K562 (cell line): ENCODE data around the gene SFXN3. TPM values are rescaled to one million over a fixed set of nuclear protein-coding genes. Genes with fewer than 3 reads are reported as not detected.
"Not testable (repeated sequence)": the region's sequence is repeated elsewhere in the genome, so short reads cannot be mapped to it uniquely, and the experiment has no call there.

Experiments
- ATAC-seq: fragments of 200-7000 bp; cut with Tn5 transposase; 3 replicates; pipeline ENCODE4 v1.9.1; 2020; ENCODE audit warnings: moderate library complexity
- BruUV-seq: library from RNA; stranded (reverse); fragments of 400-500 nt; replicated peaks from 2 replicates; lab custom pipeline; 2021; lab: Mats Ljungman, UMichigan
- CTCF ChIA-PET: fragments of 300-600 bp; formaldehyde crosslinking; extraction: SDS; loops from one replicate; lab custom pipeline; 2021; ENCODE audit warnings: low intra/inter-chr PET ratio; lab: Yijun Ruan, JAX
- POLR2A ChIA-PET: fragments of 300-600, 350-650 bp; sonication (Branson Sonifier 250); formaldehyde crosslinking; extraction: SDS; loops from one replicate; lab custom pipeline; 2021; ENCODE audit warnings: antibody characterized with exemption, inconsistent platforms; lab: Yijun Ruan, JAX
- DNase-seq, 4 experiments: peaks; one replicate each; pipeline versions ENCODE4 v3.0.0 to v3.0.0-alpha.2; 2011 to 2018; ENCODE audit warnings: low spot score in 3 of 4, mixed read lengths in 3 of 4; ENCODE audit errors: extremely low read depth in 1 of 4
- FAIRE-seq: peaks from 2 replicates; lab custom pipeline; 2011; peaks lifted over from hg19 to GRCh38; lab: Jason Lieb, UNC
- H2AFZ ChIP-seq: 2 replicates; pipeline ENCODE4 v1.6.0; 2011; ENCODE audit warnings: low read depth, low read length, control low read depth, inconsistent platforms
- H3K27ac ChIP-seq: fragments of 200-600 bp; 3 replicates; pipeline ENCODE4 v1.8.0; 2011; ENCODE audit warnings: low read depth, mild to moderate bottlenecking, control low read depth, inconsistent platforms, low read length, moderate library complexity, mixed read lengths; ENCODE audit errors: extremely low read depth
- H3K27me3 ChIP-seq, 2 experiments: fragments of 300-600 bp in 1 of 2; 2 replicates in 1 of 2; 3 replicates in 1 of 2; pipeline versions ENCODE4 v1.6.0 to v1.8.0; 2011; ENCODE audit warnings: inconsistent platforms in 2 of 2, low read length in 2 of 2, mild to moderate bottlenecking in 1 of 2, mixed read lengths in 1 of 2, moderate library complexity in 1 of 2; ENCODE audit not compliant: control insufficient read depth in 2 of 2, insufficient read depth in 2 of 2
- H3K36me3 ChIP-seq: fragments of 300-600 bp; 3 replicates; pipeline ENCODE4 v1.8.0; 2011; ENCODE audit warnings: mild to moderate bottlenecking, low read length, inconsistent platforms; ENCODE audit not compliant: control insufficient read depth, insufficient read depth
- H3K4me1 ChIP-seq, 2 experiments: fragments of 200-600 bp in 1 of 2; replicated peaks in 1 of 2; 2 replicates in 1 of 2; 3 replicates in 1 of 2; pipeline versions ENCODE4 v1.5.1 to v1.8.0; 2011; ENCODE audit warnings: inconsistent platforms in 2 of 2, low read length in 2 of 2, mild to moderate bottlenecking in 1 of 2, mixed read lengths in 1 of 2, moderate library complexity in 1 of 2; ENCODE audit not compliant: control insufficient read depth in 2 of 2, insufficient read depth in 2 of 2
- H3K4me2 ChIP-seq: 2 replicates; pipeline ENCODE4 v1.6.1; 2011; ENCODE audit warnings: low read length, control low read depth, inconsistent platforms, mixed read lengths; ENCODE audit not compliant: insufficient read depth
- H3K4me3 ChIP-seq: fragments of 200-600 bp; sonication (generic), shearing (Covaris generic); 2 replicates; pipeline ENCODE4 v1.5.1; 2016; ENCODE audit warnings: control low read depth, inconsistent platforms
- H3K79me2 ChIP-seq: fragments of 200-600 bp; 3 replicates; pipeline ENCODE4 v1.8.0; 2011; ENCODE audit warnings: low read length, inconsistent platforms; ENCODE audit not compliant: control insufficient read depth, insufficient read depth
- H3K9ac ChIP-seq, 2 experiments: 2 replicates each; pipeline versions ENCODE4 v1.6.0 to v1.6.1; 2011; ENCODE audit warnings: low read depth in 2 of 2, low read length in 2 of 2, control low read depth in 1 of 2, inconsistent platforms in 1 of 2, mild to moderate bottlenecking in 1 of 2, mixed read lengths in 1 of 2; ENCODE audit not compliant: insufficient read depth in 1 of 2
- H3K9me1 ChIP-seq: one replicate; pipeline ENCODE4 v1.6.0; 2011; ENCODE audit warnings: inconsistent platforms, mild to moderate bottlenecking, low read length, moderate library complexity; ENCODE audit not compliant: control insufficient read depth, insufficient read depth
- H3K9me3 ChIP-seq: replicated peaks from 2 replicates; pipeline ENCODE4 v1.5.1; 2011; ENCODE audit warnings: low read depth, low read length, inconsistent platforms; ENCODE audit not compliant: control insufficient read depth, insufficient read depth
- H4K20me1 ChIP-seq: replicated peaks from 2 replicates; pipeline ENCODE4 v1.6.1; 2011; ENCODE audit warnings: low read length, inconsistent platforms, mixed read lengths; ENCODE audit not compliant: control insufficient read depth, insufficient read depth
- ARID1B ChIP-seq: fragments of 450-650 bp; IDR thresholded peaks from 2 replicates; pipeline ENCODE4 v1.6.1; 2016; ENCODE audit warnings: antibody characterized with exemption, mild to moderate bottlenecking, inconsistent platforms
- CBFA2T2 ChIP-seq: fragments of 450-650 bp; conservative IDR thresholded peaks from 2 replicates; pipeline ENCODE4 v1.6.1; 2017; ENCODE audit warnings: mild to moderate bottlenecking
- CBFA2T3 ChIP-seq: fragments of 450-650 bp; IDR thresholded peaks from 2 replicates; pipeline ENCODE4 v1.6.1; 2017
- CTBP1 ChIP-seq: fragments of 450-650 bp; IDR thresholded peaks from 2 replicates; pipeline ENCODE4 v1.6.1; 2016; ENCODE audit warnings: borderline replicate concordance
- DMBX1 ChIP-seq: fragments of 250-450 bp; sonication (Bioruptor Pico); IDR thresholded peaks from 2 replicates; pipeline ENCODE4 v1.8.0; 2022; ENCODE audit warnings: inconsistent platforms, mild to moderate bottlenecking, moderate library complexity, borderline replicate concordance
- KDM1A ChIP-seq, 2 experiments: fragments of 450-650 bp; IDR thresholded peaks; 2 replicates each; pipeline ENCODE4 v1.6.1; 2016; ENCODE audit warnings: mild to moderate bottlenecking in 2 of 2
- PTRF ChIP-seq: fragments of 450-650 bp; IDR thresholded peaks from 2 replicates; pipeline ENCODE4 v1.6.1; 2016; ENCODE audit warnings: mild to moderate bottlenecking, missing genetic modification characterization, missing compliant biosample characterization
- TAL1 ChIP-seq: fragments of 450-650 bp; IDR thresholded peaks from 2 replicates; pipeline ENCODE4 v1.6.1; 2016; ENCODE audit warnings: mild to moderate bottlenecking
- WGBS: fragments of 100-300 bp; shearing (Covaris generic); methylation state at CpG from one replicate; pipeline ENCODE4 v1.1.6; 2016; ENCODE audit warnings: low coverage, mixed read lengths; ENCODE audit not compliant: insufficient coverage; ENCODE audit errors: missing lambda C conversion rate; 5-methylcytosine and 5-hydroxymethylcytosine counted together
- in situ Hi-C: fragments of 300-500 bp; cut with MboI; formaldehyde crosslinking; loops from 4 replicates; pipeline ENCODE4 v1.15.0; 2018; ENCODE audit warnings: inconsistent platforms, mixed read lengths
- intact Hi-C: fragments of 100-400 bp; cut with micrococcal nuclease; formaldehyde crosslinking; loops from 2 replicates; pipeline ENCODE4 v1.14.2; 2022
- polyA plus RNA-seq, 8 experiments: library from polyadenylated mRNA; depleted of rRNA in 4 of 8; stranded (reverse) in 5 of 8; unstranded in 3 of 8; fragments of >200 nt; fragmentation: Nextera tagmentation in 2 of 8; fragmentation: Illumina TruSeq in 1 of 8; extraction: Ambion mirVana in 2 of 8; extraction: Trizol in 1 of 8; gene quantifications; 2 replicates each; pipeline versions ENCODE4 v1.2.1 to v1.2.3, GENCODE V29; 2011 to 2014; ENCODE audit warnings: inconsistent platforms in 1 of 8, missing spikeins in 1 of 8
- total RNA-seq, 7 experiments: library from RNA; depleted of rRNA in 6 of 7; stranded (reverse); fragments of >200 nt in 6 of 7; fragmentation: Illumina TruSeq in 2 of 7; extraction: Trizol in 2 of 7; gene quantifications; 2 replicates each; pipeline versions ENCODE4 v1.2.1 to v1.2.3, GENCODE V29; 2011 to 2021; ENCODE audit warnings: low replicate concordance in 1 of 7
- TF ChIP-seq, protein P1 (sequence below): sonication (generic); formaldehyde crosslinking; IDR thresholded peaks from 2 replicates; pipeline ENCODE4 v1.8.0; 2022; ENCODE audit warnings: mild to moderate bottlenecking, missing genetic modification reagents, borderline replicate concordance
- TF ChIP-seq, protein P2 (sequence below), 2 experiments: fragments of 250-450 bp in 1 of 2; fragments of 450-650 bp in 1 of 2; sonication (Bioruptor Pico) in 1 of 2; IDR thresholded peaks; 2 replicates each; pipeline versions ENCODE4 v1.6.1 to v1.8.0; 2016 to 2021; ENCODE audit warnings: mild to moderate bottlenecking in 2 of 2, moderate library complexity in 2 of 2, missing compliant biosample characterization in 1 of 2, missing genetic modification characterization in 1 of 2
- TF ChIP-seq, protein P3 (sequence below): fragments of 250-450 bp; sonication (Bioruptor Pico); IDR thresholded peaks from 2 replicates; pipeline ENCODE4 v1.4.0; 2020

SFXN3 gene
- total and polyA plus RNA-seq, 9 of the 15 experiments (the other 6 are each of a cell fraction or from before 2014, with no cell fraction given): 0.24 to 4.6 (median 0.86) TPM

DNA sequence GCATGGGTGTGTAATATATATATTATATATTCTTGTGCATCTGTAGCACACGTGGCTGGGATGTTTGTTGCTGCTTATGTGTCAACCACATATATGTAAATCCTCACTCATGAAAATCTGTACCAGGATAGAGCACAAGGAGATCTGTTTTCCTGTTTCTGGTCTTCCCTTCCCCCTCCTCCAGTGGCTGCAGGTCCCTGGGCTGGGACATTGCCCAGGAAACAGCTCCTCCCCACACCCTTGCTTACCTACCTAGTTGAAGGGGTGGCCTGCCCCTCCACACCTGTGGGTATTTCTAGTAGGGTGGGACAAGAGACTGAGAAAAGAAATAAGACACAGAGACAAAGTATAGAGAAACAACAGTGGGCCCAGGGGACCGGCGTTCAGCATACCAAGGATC, 2.2 kb downstream of the SFXN3 start:
- H3K4me3 ChIP-seq: no peak overlapping the region
- H3K27ac ChIP-seq: no peak overlapping the region
- no peak for FAIRE-seq
- WGBS: 10% methylated on average over 1 of the region's 3 CpGs
- no peak for ATAC-seq
- H3K4me2 ChIP-seq: no peak overlapping the region
- no peaks in the 10 kb centered on the region for H3K79me2 ChIP-seq
- DNase-seq: no peak
- ChIA-PET POLR2A (no interaction called here), CTCF (no interaction called here)
- H3K9ac ChIP-seq: no peak overlapping the region
- H2AFZ ChIP-seq: no peak overlapping the region
- in situ Hi-C loops: no loop called here
- no peaks in the 10 kb centered on the region for H4K20me1 ChIP-seq
- intact Hi-C loops: loop anchor here (5.0 to 10.0 kb wide), 2 partner anchors 34 to 412 kb away; no protein-coding TSS in a partner anchor
- TF ChIP-seq, protein P1, sequence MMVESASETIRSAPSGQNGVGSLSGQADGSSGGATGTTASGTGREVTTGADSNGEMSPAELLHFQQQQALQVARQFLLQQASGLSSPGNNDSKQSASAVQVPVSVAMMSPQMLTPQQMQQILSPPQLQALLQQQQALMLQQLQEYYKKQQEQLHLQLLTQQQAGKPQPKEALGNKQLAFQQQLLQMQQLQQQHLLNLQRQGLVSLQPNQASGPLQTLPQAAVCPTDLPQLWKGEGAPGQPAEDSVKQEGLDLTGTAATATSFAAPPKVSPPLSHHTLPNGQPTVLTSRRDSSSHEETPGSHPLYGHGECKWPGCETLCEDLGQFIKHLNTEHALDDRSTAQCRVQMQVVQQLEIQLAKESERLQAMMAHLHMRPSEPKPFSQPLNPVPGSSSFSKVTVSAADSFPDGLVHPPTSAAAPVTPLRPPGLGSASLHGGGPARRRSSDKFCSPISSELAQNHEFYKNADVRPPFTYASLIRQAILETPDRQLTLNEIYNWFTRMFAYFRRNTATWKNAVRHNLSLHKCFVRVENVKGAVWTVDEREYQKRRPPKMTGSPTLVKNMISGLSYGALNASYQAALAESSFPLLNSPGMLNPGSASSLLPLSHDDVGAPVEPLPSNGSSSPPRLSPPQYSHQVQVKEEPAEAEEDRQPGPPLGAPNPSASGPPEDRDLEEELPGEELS (CRISPR knock-in tag): no peak
- peaks cover 12 to 45% of the 10 kb centered on the region in 2 experiments for H3K4me1 ChIP-seq
- H3K9me3 ChIP-seq: no peaks in the 10 kb centered on the region
- peaks cover 0 to 4% of the 10 kb centered on the region in 2 experiments; a peak in 3 of 5 replicates for H3K27me3 ChIP-seq
- no peaks in the 10 kb centered on the region for H3K9me1 ChIP-seq
- BruUV-seq: no TSS peak
- no peaks in the 10 kb centered on the region for H3K36me3 ChIP-seq

DNA sequence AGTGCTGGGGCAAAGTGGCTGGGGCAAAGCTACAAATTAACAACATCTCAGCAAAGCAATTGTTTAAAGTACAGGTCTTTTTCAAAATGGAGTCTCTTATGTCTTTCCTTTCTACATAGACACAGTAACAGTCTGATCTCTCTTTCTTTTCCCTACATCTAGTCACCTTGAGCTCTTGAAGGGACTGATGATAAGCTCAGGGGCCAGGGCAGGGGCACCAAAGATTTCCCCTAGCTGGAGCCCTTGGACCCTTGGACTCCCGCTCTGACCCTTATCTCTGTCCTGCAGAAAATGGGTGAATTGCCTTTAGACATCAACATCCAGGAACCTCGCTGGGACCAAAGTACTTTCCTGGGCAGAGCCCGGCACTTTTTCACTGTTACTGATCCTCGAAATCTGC, 3.4 kb downstream of the SFXN3 start:
- H3K27me3 ChIP-seq, H3K9me3 ChIP-seq, H4K20me1 ChIP-seq, BruUV-seq, ATAC-seq, CTCF ChIA-PET, H3K27ac ChIP-seq, in situ Hi-C loops, H3K9me1 ChIP-seq, H2AFZ ChIP-seq, H3K36me3 ChIP-seq, H3K4me3 ChIP-seq, H3K79me2 ChIP-seq: not testable (repeated sequence)
- Histone ChIP-seq H3K4me1 (peaks cover 12 to 43% of the 10 kb centered on the region in 2 experiments; a peak in 4 of 5 replicates), H3K4me2 (peak overlapping the region; percentile 32; the same call in 1 of the 2 replicates), H3K9ac (peak overlapping the region in 1 of 2 experiments; percentile 45; a peak in 1 of 4 replicates)
- peak in 3 of 4 experiments; percentile 21 to 58 (median 53) for DNase-seq
- FAIRE-seq: peak; percentile 26
- intact Hi-C loops: loop anchor here (5.0 to 10.0 kb wide), 2 partner anchors 33 to 410 kb away; no protein-coding TSS in a partner anchor
- POLR2A ChIA-PET: interaction anchor here (0.6 to 1.4 kb wide), 3 partner anchors 23 to 1679 kb away, joined by 3 to 5 read pairs (median 3); no protein-coding TSS in a partner anchor
- 0% methylated on average over 4 of the region's 4 CpGs for WGBS
- 0 out of 2 replicates have a peak, but pooled peaks have one; percentile 47 for TF ChIP-seq PTRF (tag)
- TF ChIP-seq, protein P2, sequence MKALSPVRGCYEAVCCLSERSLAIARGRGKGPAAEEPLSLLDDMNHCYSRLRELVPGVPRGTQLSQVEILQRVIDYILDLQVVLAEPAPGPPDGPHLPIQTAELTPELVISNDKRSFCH (CRISPR knock-in tag; IDR thresholded peaks at IDR 0.05): not testable (repeated sequence)
- TF ChIP-seq, protein P2 (tag; IDR thresholded peaks at IDR 0.05): peak; percentile 47; the same call in 1 of the 2 replicates
- peak in 1 of 2 experiments; percentile 29; a peak in 1 of 4 replicates for TF ChIP-seq KDM1A (IDR thresholded peaks at IDR 0.05)
- peak; percentile 25; the same call in 1 of the 2 replicates for TF ChIP-seq TAL1
- peak; percentile 40 for TF ChIP-seq CBFA2T2
- TF ChIP-seq CTBP1: peak; percentile 16; the same call in 1 of the 2 replicates
- TF ChIP-seq, protein P3, sequence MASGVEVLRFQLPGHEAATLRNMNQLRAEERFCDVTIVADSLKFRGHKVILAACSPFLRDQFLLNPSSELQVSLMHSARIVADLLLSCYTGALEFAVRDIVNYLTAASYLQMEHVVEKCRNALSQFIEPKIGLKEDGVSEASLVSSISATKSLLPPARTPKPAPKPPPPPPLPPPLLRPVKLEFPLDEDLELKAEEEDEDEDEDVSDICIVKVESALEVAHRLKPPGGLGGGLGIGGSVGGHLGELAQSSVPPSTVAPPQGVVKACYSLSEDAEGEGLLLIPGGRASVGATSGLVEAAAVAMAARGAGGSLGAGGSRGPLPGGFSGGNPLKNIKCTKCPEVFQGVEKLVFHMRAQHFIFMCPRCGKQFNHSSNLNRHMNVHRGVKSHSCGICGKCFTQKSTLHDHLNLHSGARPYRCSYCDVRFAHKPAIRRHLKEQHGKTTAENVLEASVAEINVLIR: 0 out of 2 replicates have a peak, but pooled peaks have one; percentile 51
- peak; percentile 57; the same call in 1 of the 2 replicates for TF ChIP-seq ARID1B
- peak; percentile 68 for TF ChIP-seq DMBX1
- TF ChIP-seq CBFA2T3: peak; percentile 74
